ENCODE data around the gene SSX4B. TPM values are rescaled to one million over a fixed set of nuclear protein-coding genes. Genes with fewer than 3 reads are reported as not detected.

Gene SSX4B
- total RNA-seq, 1 donor from 2014 or later: not detected

Other genes with a start within 250 kb of the SSX4B start
- not detected in 2 replicates for gene SSX5, start 215.2 kb downstream of the SSX4B start, total RNA-seq
- not detected in 2 replicates for gene SSX1, start 156.6 kb downstream of the SSX4B start, total RNA-seq
- gene SSX3, start 55.3 kb downstream of the SSX4B start, total RNA-seq: not detected in 2 replicates
- not detected in 2 replicates for gene SSX4, start 28.4 kb downstream of the SSX4B start, total RNA-seq
- 6.4 and 25.2 TPM in 2 replicates for gene SLC38A5, start 58.3 kb upstream of the SSX4B start, total RNA-seq
- 35.4 and 41.7 TPM in 2 replicates for gene FTSJ1, start 64.2 kb upstream of the SSX4B start, total RNA-seq
- 4.6 and 7.3 TPM in 2 replicates for gene PORCN, start 97.0 kb upstream of the SSX4B start, total RNA-seq
- 85.3 and 141 TPM in 2 replicates for gene EBP, start 109.8 kb upstream of the SSX4B start, total RNA-seq
- gene TBC1D25, start 127.8 kb upstream of the SSX4B start, total RNA-seq: 4.5 and 9.6 TPM in 2 replicates
- gene RBM3, start 162.5 kb upstream of the SSX4B start, total RNA-seq: 379 and 393 TPM in 2 replicates
- gene WDR13, start 185.5 kb upstream of the SSX4B start, total RNA-seq: 116 and 123 TPM in 2 replicates

Data from dermis microvascular lymphatic vessel endothelial cell (primary cell).